GM18526 (cell line): Measurements from ENCODE around the gene MFGE8.

Experiments
- POLR2A ChIP-seq: IDR thresholded peaks from 3 replicates; pipeline ENCODE4 v1.6.1; 2011; ENCODE audit not compliant: insufficient read length; ENCODE audit errors: extremely low read depth

Gene MFGE8

DNA sequence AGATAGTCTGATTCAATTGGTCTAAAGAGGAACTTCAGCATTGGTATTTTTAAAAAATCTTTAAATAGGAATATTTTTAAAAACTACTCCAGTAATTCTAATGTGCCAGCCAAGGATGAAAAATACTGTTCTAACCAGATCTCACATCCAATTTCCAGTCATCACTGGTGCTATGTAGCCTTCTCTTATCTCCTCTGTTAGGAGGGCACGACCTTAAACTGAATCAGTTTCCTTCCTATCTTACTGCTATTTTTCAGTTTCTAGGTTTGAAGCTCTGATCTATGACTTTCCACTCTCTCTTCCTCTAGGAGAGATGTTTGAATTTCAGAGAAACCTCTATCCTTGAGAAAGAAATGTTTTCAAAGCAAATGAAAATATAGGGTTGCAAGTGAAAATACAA is 49.8 kb downstream of the MFGE8 start:
- no peak for TF ChIP-seq POLR2A

- TF ChIP-seq POLR2A, result no peak
These were observed 53.0 kb downstream of the MFGE8 start for GRCh38 chr15:88860212-88860611.

DNA sequence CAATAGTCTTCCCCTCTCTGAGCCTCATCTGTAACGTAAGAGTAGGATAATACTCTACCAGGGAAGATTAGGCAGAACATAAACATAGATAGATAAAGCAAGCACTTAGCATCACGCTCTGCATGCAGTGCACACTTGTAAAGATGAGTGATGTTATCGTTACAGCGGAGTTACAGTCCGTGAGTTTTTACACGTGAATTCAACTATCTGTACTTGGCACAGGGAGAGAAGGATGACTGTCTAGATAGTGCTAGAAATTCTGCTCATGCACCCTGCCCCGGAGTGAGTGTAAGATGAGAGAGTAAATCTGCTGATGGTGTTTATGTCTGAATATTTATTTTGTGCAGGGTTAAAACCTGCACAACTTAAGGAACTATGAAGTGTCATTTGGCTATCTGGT is 53.6 kb downstream of the MFGE8 start:
- no peak for TF ChIP-seq POLR2A

DNA sequence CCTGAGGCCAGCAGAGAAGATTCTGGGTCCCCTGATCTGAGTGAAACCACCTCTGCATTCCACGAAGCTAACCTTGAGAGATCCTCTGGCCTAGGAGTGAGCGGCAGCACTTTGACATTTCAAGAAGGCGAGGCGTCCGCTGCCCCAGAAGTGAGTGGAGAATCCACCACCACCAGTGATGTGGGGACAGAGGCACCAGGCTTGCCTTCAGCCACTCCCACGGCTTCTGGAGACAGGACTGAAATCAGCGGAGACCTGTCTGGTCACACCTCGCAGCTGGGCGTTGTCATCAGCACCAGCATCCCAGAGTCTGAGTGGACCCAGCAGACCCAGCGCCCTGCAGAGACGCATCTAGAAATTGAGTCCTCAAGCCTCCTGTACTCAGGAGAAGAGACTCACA is 54.2 kb downstream of the MFGE8 start:
- no peak for TF ChIP-seq POLR2A

DNA sequence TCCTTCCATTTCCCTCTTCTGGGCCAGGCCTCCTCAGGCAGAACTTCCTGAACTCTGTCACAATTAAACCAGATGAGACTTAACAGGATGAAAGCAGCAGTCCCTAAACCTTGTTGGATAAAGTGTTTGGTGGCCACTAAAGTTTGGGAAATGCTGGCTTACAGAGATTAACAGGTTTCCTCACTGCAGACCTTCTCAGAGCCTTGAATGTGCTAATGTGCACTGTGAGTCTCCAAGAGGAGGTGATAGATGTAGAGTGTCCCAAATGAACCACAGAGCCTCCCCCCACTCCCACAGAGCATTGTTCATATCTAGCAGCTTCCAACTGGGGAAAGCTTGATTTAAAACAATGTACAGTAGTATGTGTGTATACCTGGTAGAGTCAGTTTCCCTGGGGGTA is 60.7 kb downstream of the MFGE8 start:
- no peak for TF ChIP-seq POLR2A

- no peak for TF ChIP-seq POLR2A
These were observed 63.7 kb downstream of the MFGE8 start for GRCh38 chr15:88849376-88850072.
